GM21619 (cell line): ENCODE data around the gene PCDHGC4.

Experiments
- ATAC-seq: cut with Tn5 transposase; IDR thresholded peaks from one replicate; pipeline ENCODE4 v1.9.1; 2021; ENCODE audit not compliant: unreplicated experiment

PCDHGC4 gene

GRCh38 chr5:141484641-141485311 lies at the start of gene PCDHGC4:
TSS of gene PCDHGC4 (plus strand) at chr5:141485030. CDS start at chr5:141485174, 144 bp downstream.
- no peak for ATAC-seq

GRCh38 chr5:141437221-141437620 lies 47.6 kb upstream of the PCDHGC4 start:
- ATAC-seq, result no peak

- ATAC-seq, result no peak
Observed at GRCh38 chr5:141439411-141440141, 45.3 kb upstream of the PCDHGC4 start.

GRCh38 chr5:141440341-141440740 lies 44.5 kb upstream of the PCDHGC4 start:
- no peak for ATAC-seq

- ATAC-seq, result no peak
Observed at GRCh38 chr5:141441571-141442170, 43.2 kb upstream of the PCDHGC4 start.

GRCh38 chr5:141465351-141465750 lies 19.5 kb upstream of the PCDHGC4 start:
- ATAC-seq, result no peak

GRCh38 chr5:141475625-141476131 lies 9.2 kb upstream of the PCDHGC4 start, which contains the start of gene PCDHGC3:
TSS of gene PCDHGC3 (plus strand) at chr5:141475966. CDS start at chr5:141476117, 151 bp downstream.
- peak; percentile 98 for ATAC-seq

GRCh38 chr5:141476132-141476911 lies 8.5 kb upstream of the PCDHGC4 start:
- peak; percentile 23 for ATAC-seq

GRCh38 chr5:141477044-141477575 lies 7.7 kb upstream of the PCDHGC4 start:
- no peak for ATAC-seq

GRCh38 chr5:141477815-141478214 lies 7.0 kb upstream of the PCDHGC4 start:
- no peak for ATAC-seq

- no peak for ATAC-seq
Observed at GRCh38 chr5:141478321-141478945, 6.4 kb upstream of the PCDHGC4 start.

GRCh38 chr5:141479776-141480175 lies 5.1 kb upstream of the PCDHGC4 start:
- no peak for ATAC-seq

- no peak for ATAC-seq
Observed at GRCh38 chr5:141483902-141484301, 928 bp upstream of the PCDHGC4 start.

GRCh38 chr5:141484310-141484640 lies 555 bp upstream of the PCDHGC4 start:
- no peak for ATAC-seq

GRCh38 chr5:141485321-141486055 lies 658 bp downstream of the PCDHGC4 start:
- no peak for ATAC-seq

GRCh38 chr5:141486091-141486490 lies 1.3 kb downstream of the PCDHGC4 start:
- ATAC-seq, result no peak

- no peak for ATAC-seq
Observed at GRCh38 chr5:141487131-141487530, 2.3 kb downstream of the PCDHGC4 start.

GRCh38 chr5:141488591-141489561 lies 4.0 kb downstream of the PCDHGC4 start, which contains the start of gene PCDHGC5:
TSS of gene PCDHGC5 (plus strand) at chr5:141489081. CDS start at chr5:141489241, 160 bp downstream.
- no peak for ATAC-seq
